GM12892 (cell line): ENCODE data around the gene TCP11.
"Not testable (repeated sequence)": the region's sequence is repeated elsewhere in the genome, so short reads cannot be mapped to it uniquely, and the experiment has no call there.

Experiments
- DNase-seq: peaks from one replicate; pipeline ENCODE4 v3.0.0; 2011; ENCODE audit not compliant: insufficient read length
- FAIRE-seq: peaks from 2 replicates; lab custom pipeline; 2011; peaks lifted over from hg19 to GRCh38; lab: Jason Lieb, UNC
- POLR2A ChIP-seq: IDR thresholded peaks from 2 replicates; pipeline ENCODE4 v1.6.1; 2011; ENCODE audit warnings: low read depth, low read length, control low read depth
- POLR2AphosphoS5 ChIP-seq: IDR thresholded peaks from 2 replicates; pipeline ENCODE4 v1.6.1; 2011; ENCODE audit warnings: low read depth, low read length, control low read depth
- TAF1 ChIP-seq: IDR thresholded peaks from 2 replicates; pipeline ENCODE4 v1.6.1; 2011; ENCODE audit warnings: low read depth, mild to moderate bottlenecking, control low read depth, low read length, borderline replicate concordance

Gene TCP11

DNA sequence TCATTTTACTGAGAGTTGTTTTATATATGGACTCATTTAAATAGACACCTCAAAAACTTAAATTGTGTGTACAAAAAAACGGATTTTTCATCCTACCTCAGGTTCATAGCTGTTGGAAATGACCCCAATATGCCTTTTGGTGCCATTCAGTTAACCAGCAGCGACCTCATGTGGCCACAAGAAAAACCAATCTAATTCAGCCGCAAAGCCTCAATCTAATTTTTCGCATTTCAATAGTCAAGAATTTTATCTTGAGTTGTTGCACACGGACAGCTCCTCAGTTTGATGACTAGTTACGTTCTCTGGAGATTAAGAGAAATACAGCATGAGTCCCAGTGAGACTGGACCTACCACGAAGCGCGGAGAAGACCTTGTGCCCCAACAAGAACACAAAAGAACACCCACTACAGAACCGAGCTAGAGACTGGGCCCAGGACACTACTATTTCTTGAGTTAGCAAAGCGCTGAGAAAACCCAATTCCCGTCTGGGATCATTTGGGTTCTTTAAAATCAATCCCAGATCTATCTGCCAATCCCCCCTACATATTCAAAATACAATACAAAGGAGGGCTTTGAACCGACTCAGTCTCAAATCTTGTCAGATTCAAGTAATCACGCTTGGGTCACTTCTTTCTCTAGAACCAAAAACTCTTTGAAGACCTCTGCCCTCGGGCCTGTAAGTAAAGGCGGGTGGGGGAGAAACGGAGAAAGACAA is 1.1 kb downstream of the TCP11 start:
- DNase-seq = no peak
- TF ChIP-seq TAF1 (no peak), POLR2A (no peak), POLR2AphosphoS5 (no peak)
- peak; percentile 97 for FAIRE-seq

DNA sequence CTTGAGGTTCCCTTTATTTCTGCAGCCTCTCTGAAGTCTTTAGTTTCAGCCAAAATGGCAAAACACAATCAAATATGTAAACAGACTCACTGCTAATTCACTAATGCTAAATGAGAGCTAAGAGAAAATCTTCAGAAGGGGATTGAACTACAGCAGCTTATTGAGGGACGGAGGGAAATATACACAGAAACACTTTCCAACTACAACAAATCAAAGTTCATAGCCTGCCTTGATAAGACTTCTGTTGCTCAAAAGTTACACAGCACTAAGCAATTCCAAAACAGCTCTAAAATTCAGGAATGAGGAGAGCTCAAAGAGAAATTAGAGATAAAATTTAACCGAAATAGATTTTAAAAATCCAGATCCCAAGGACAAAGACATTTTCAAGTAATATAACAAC is 1.7 kb downstream of the TCP11 start:
- FAIRE-seq (no peak), DNase-seq (no peak)
- TF ChIP-seq POLR2AphosphoS5 = no peak
- no peak for TF ChIP-seq POLR2A
- no peak for TF ChIP-seq TAF1

DNA sequence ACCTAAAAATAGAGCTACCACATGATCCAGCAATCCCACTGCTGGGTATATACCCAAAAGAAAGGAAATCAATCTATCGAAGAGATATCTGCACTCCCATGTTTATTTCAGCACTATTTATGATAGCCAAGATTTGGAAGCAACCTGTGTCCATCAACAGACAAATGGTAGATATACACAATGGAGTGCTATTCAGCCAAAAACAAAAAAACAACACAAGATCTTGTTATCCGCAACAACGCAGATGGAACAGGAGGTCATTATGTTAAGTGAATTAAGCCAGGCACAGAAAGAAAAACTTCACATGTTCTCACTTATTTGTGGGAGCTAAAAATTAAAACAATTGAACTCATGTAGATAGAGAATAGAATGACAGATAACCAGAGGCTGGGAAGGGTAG is 2.9 kb downstream of the TCP11 start:
- FAIRE-seq, DNase-seq: not testable (repeated sequence)

DNA sequence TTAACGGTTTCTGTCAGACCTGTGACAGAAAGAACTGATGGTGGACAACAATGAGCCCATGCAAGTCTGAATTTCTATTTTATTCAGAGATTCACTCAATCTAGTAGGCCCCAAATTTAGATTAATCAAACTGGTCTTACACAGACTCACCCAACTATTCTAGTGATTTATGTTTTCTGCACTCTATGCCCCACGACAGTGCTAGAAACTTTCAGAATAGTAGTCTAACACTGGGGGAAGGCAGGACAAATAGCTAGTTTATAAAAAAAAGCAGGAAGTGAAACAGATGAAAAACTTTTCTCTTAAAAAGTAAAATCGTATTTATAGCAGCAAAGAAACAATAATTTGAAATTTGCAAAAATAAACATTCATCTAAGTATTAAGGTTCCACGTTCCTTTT is 5.0 kb downstream of the TCP11 start:
- DNase-seq (no peak), FAIRE-seq (no peak)
- TF ChIP-seq POLR2A (no peak), TAF1 (no peak), POLR2AphosphoS5 (no peak)

DNA sequence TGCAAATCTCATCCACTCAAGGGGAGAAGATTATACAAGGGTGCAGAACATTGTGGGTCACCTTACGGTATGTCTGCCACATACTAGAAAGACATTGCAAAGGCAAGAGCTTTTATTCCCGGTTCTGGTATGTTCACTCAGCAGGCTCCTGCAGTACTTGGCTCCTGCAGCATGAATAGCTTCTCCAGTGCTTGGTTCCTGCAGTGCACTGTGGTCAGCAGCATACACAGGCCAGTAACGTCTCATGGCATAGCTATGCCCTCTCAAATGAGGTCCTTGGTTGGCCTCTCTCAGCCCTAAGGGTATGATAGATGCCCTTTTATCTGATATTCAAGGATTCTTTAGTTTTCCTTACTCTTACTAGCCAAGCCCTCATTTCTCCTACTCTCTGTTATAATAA is 12.6 kb downstream of the TCP11 start:
- FAIRE-seq = no peak
- no peak for TF ChIP-seq TAF1
- no peak for TF ChIP-seq POLR2AphosphoS5
- DNase-seq = no peak

DNA sequence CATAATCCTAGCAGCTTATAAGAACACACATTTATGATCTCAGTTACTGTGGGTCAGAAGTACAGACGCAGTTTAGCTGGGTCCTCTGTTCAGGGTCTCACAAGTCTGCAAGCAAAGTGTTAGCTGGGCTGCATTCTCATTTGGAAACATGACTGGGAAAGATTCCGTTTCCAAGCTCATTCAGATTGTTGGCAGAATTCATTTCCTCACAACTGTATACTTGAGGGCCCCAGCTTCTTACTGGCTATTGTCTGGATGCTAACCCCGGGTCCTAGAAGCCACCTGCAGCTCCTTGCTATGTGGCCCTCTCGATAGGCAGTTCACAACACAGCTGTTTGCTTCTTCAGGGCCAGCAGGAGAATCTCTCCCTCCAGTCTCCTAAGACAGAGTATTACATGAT is 13.1 kb downstream of the TCP11 start:
- TF ChIP-seq TAF1 = no peak
- no peak for TF ChIP-seq POLR2AphosphoS5
- TF ChIP-seq POLR2A = no peak
- FAIRE-seq (no peak), DNase-seq (no peak)

DNA sequence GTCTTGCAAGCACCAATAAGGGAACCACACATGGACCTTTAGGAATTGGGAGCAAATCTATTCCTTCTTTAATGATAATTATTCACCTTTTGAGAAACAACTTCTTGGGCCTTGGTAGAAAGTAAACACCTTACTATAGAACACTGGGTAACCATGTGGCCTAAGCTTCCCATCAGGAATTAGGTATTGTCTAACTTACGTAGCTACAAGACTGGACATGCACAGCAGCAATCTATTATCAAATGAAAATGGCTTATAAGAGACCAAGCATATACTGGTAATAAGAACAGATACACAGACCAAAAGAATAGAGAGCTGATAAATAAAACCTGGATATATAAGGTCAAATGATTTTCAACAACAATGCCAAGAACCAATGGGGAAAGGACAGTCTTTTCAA is 16.8 kb downstream of the TCP11 start:
- TF ChIP-seq POLR2AphosphoS5 (no peak), TAF1 (no peak), POLR2A (no peak)
- no peak for FAIRE-seq

DNA sequence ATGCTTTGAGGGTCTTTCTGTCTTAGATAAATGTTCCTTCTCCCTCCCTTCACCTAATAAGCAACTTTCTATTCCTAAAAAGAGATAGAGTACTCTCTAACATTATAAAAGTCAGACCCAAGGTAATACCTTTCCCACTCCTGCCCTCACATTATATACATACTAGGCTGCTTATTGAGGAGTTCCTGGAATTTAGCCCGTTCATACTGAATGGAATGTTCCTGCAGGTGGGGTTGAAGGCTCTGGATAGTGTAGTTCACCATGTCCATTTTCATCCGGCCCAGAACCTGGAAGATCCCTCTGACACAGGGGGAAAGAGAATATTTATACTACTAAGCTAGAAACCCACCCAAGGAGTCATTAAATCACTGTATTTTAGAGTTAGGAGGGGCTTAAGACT is 20.4 kb downstream of the TCP11 start:
- no peak for TF ChIP-seq POLR2AphosphoS5
- TF ChIP-seq POLR2A = no peak
- no peak for TF ChIP-seq TAF1
- DNase-seq (no peak), FAIRE-seq (no peak)

More for the DNA sequence above, 16.8 kb downstream of the TCP11 start:
- DNase-seq = no peak

DNA sequence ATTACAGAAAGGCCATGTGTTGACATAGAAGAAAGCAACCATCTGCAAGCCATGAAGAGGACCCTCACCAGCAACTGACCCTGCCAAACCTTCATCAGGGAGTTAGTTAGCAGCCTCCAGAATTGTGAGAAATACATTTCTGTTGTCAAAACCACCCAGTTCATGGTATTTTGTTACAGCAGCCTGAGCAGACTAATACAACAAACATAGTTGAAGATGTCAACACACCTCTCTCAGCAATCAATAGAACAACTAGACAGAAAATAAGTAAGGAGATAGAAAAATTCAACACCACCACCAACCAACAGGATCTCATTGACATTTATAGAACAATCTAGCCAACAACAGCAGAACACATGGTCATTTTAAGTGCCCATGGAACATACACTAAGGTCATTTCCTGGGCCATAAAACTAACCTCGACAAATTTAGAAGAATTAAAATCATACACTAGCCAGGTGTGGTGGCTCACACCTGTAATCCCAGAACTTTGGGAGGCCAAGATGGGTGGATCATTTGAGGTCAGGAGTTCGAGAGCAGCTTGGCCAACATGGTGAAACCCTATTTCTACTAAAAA is 32.7 kb downstream of the TCP11 start:
- peak; percentile 66 for FAIRE-seq
- TF ChIP-seq POLR2A = no peak
- no peak for TF ChIP-seq POLR2AphosphoS5
- no peak for TF ChIP-seq TAF1

DNA sequence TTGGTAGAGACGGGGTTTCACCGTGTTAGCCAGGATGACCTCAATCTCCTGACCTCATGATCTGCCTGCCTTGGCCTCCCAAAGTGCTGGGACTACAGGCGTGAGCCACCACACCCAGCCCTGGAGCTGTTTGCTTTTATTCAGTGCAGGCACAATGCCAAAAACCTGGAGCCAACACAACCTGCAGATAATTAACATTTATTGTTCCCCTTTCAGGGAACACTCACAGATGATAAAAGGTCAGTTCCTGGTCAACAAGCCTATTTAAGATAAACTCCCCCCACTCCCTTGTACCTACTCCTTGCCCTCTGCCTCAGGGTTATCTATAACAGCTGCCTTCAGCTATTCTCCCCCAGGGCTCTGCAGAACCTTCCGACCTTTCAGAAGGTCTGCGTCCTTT is 33.4 kb downstream of the TCP11 start:
- DNase-seq = not testable (repeated sequence)
- FAIRE-seq = peak; percentile 5

More for the DNA sequence above, 32.7 kb downstream of the TCP11 start:
- no peak for DNase-seq

DNA sequence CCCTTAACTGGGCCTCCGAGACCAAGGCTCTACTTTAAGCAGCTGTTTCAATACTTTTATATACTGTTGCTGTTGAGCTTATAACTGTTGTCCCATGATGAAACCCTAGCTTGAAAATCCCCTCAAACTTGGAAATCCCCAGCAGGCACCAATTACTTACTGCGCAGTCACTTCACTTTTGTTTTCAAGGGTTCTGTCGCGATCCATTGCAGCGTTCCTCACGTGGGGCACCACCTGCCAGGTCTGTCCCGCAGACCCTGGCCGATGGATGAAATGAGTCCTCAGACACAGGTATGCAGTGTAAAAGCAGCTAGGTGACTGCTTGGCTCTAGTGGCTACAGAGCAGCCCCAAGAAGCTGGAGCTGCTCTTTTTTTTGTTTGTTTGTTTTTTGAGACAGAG is 33.9 kb downstream of the TCP11 start:
- peak; percentile 77 for FAIRE-seq
- not testable (repeated sequence) for DNase-seq

DNA sequence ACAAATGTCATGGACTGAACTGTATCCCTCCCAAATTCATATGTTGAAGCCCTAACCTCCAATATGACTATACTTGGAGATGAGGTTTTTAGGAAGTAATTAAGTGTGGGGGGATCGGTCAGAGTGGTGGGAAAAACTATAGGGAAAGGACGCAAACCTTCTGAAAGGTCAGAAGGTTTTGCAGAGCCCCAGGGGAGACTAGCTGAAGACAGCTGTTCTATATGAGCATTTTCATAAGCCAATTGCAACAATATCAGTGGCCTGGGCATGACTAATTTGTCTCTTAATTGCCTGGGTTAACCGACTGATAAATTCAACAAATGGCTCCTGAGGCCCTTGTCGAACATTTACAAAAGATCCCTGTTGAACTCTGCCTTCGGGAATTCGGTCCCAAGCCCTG is 35.1 kb downstream of the TCP11 start:
- not testable (repeated sequence) for FAIRE-seq, DNase-seq

DNA sequence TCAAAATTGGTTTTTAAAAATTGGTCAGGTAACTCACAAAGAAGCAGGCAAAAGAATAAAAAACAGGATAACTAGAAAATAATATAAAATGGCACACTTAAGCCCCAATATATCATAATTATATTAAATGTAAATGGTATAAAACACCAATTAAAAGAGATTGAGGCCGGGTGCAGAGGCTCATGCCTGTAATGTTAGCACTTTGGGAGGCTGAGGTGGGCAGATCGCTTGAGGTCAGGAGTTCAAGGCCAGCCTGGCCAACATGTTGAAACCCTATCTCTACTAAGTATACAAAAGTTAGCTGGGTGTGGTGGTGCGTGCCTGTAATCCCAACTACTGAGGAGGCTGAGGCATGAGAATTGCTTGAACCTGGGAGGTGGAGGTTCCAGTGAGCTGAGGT is 36.1 kb downstream of the TCP11 start:
- FAIRE-seq = no peak
- no peak for DNase-seq
- TF ChIP-seq POLR2AphosphoS5 = no peak
- TF ChIP-seq TAF1 = no peak
- TF ChIP-seq POLR2A = no peak
